ENCODE measurements around the gene SH2B3. TPM values are rescaled to one million over a fixed set of nuclear protein-coding genes. Genes with fewer than 3 reads are reported as not detected.

SH2B3 gene
- total RNA-seq, 1 donor from 2014 or later = 24.1 TPM

GRCh38 chr12:111407377-111408115 is 1.8 kb downstream of the SH2B3 start:
- no peak for DNase-seq (ENCODE audit: extremely low spot score in 2 of 2)
- peak overlapping the region; percentile 72 to 87 for H3K4me3 ChIP-seq
- no peaks in the 10 kb centered on the region for H3K27me3 ChIP-seq
- H3K9me3 ChIP-seq = no peaks in the 10 kb centered on the region
- intact Hi-C loops (cut with DNase I) = no loop called here
- TF ChIP-seq POLR2AphosphoS5 (IDR thresholded peaks at IDR 0.05; ENCODE audit: insufficient read depth in 1 of 2, low read depth in 1 of 2) (no peak), POLR2A (IDR thresholded peaks at IDR 0.05) (no peak)
- peak overlapping the region; percentile 83 for H3K27ac ChIP-seq
- peaks cover 93% of the 10 kb centered on the region for H3K4me1 ChIP-seq
- H3K36me3 ChIP-seq = no peaks in the 10 kb centered on the region

- Histone ChIP-seq H3K4me3 (peak overlapping the region; percentile 72 to 87), H3K27me3 (no peaks in the 10 kb centered on the region), H3K27ac (peak overlapping the region; percentile 83), H3K36me3 (no peaks in the 10 kb centered on the region), H3K4me1 (peaks cover 92% of the 10 kb centered on the region), H3K9me3 (no peaks in the 10 kb centered on the region)
- intact Hi-C loops (cut with DNase I) = no loop called here
- no peak for TF ChIP-seq POLR2AphosphoS5 (IDR thresholded peaks at IDR 0.05; ENCODE audit: insufficient read depth in 1 of 2, low read depth in 1 of 2)
- TF ChIP-seq CTCF (IDR thresholded peaks at IDR 0.05) = no peak
- TF ChIP-seq POLR2A (IDR thresholded peaks at IDR 0.05) = no peak
- DNase-seq (ENCODE audit: extremely low spot score in 2 of 2) = no peak
Measured at GRCh38 chr12:111408116-111408440, 2.4 kb downstream of the SH2B3 start.

GRCh38 chr12:111408686-111409402 is 3.1 kb downstream of the SH2B3 start:
- no peaks in the 10 kb centered on the region for H3K36me3 ChIP-seq
- TF ChIP-seq POLR2AphosphoS5 (IDR thresholded peaks at IDR 0.05; ENCODE audit: insufficient read depth in 1 of 2, low read depth in 1 of 2) = no peak
- TF ChIP-seq CTCF (IDR thresholded peaks at IDR 0.05) = no peak
- no peak for TF ChIP-seq POLR2A (IDR thresholded peaks at IDR 0.05)
- H3K4me3 ChIP-seq = peak overlapping the region in 1 of 2 donors; percentile 22
- H3K4me1 ChIP-seq = peaks cover 92% of the 10 kb centered on the region
- peak overlapping the region; percentile 83 for H3K27ac ChIP-seq
- H3K27me3 ChIP-seq = no peaks in the 10 kb centered on the region
- DNase-seq (ENCODE audit: extremely low spot score in 2 of 2) = no peak
- intact Hi-C loops (cut with DNase I) = no loop called here
- no peaks in the 10 kb centered on the region for H3K9me3 ChIP-seq

GRCh38 chr12:111409403-111409779 is 3.7 kb downstream of the SH2B3 start:
- H3K27me3 ChIP-seq = no peaks in the 10 kb centered on the region
- H3K4me1 ChIP-seq = peaks cover 89% of the 10 kb centered on the region
- intact Hi-C loops (cut with DNase I) = no loop called here
- no peaks in the 10 kb centered on the region for H3K9me3 ChIP-seq
- no peak for TF ChIP-seq POLR2AphosphoS5 (IDR thresholded peaks at IDR 0.05; ENCODE audit: insufficient read depth in 1 of 2, low read depth in 1 of 2)
- TF ChIP-seq POLR2A (IDR thresholded peaks at IDR 0.05) = no peak
- TF ChIP-seq CTCF (IDR thresholded peaks at IDR 0.05) = no peak
- peak overlapping the region; percentile 83 for H3K27ac ChIP-seq
- peak overlapping the region; percentile 5 to 22 for H3K4me3 ChIP-seq
- no peak for DNase-seq (ENCODE audit: extremely low spot score in 2 of 2)
- no peaks in the 10 kb centered on the region for H3K36me3 ChIP-seq

- no peaks in the 10 kb centered on the region for H3K9me3 ChIP-seq
- peak overlapping the region; percentile 83 for H3K27ac ChIP-seq
- H3K4me1 ChIP-seq = peaks cover 84% of the 10 kb centered on the region
- TF ChIP-seq POLR2AphosphoS5 (IDR thresholded peaks at IDR 0.05; ENCODE audit: insufficient read depth in 1 of 2, low read depth in 1 of 2) (peak in 1 of 2 donors; percentile 65), CTCF (IDR thresholded peaks at IDR 0.05) (no peak)
- H3K4me3 ChIP-seq = peak overlapping the region; percentile 5 to 22
- no peaks in the 10 kb centered on the region for H3K36me3 ChIP-seq
- no peak for DNase-seq (ENCODE audit: extremely low spot score in 2 of 2)
- H3K27me3 ChIP-seq = no peaks in the 10 kb centered on the region
- intact Hi-C loops (cut with DNase I) = no loop called here
Measured at GRCh38 chr12:111409780-111410430, 4.2 kb downstream of the SH2B3 start.

All from vagina (tissue), 2 donors.